ENCODE results near the gene EME1.
"Not testable (repeated sequence)": the region's sequence is repeated elsewhere in the genome, so short reads cannot be mapped to it uniquely, and the experiment has no call there.

The EME1 gene

GRCh38 chr17:50330151-50330775 is 42.8 kb upstream of the EME1 start:
- TF ChIP-seq CTCF (IDR thresholded peaks at IDR 0.05; ENCODE audit: borderline replicate concordance, insufficient read depth, low read depth, low read length): no peak
- no peak overlapping the region for H3K4me3 ChIP-seq (ENCODE audit: low read depth, low read length)

GRCh38 chr17:50331085-50331791 is 41.8 kb upstream of the EME1 start:
- no peak for TF ChIP-seq CTCF (IDR thresholded peaks at IDR 0.05; ENCODE audit: borderline replicate concordance, insufficient read depth, low read depth, low read length)
- no peak overlapping the region for H3K4me3 ChIP-seq (ENCODE audit: low read depth, low read length)

- no peak for TF ChIP-seq CTCF (IDR thresholded peaks at IDR 0.05; ENCODE audit: borderline replicate concordance, insufficient read depth, low read depth, low read length)
- H3K4me3 ChIP-seq (ENCODE audit: low read depth, low read length): no peak overlapping the region
These were observed 40.8 kb upstream of the EME1 start for GRCh38 chr17:50332196-50332595.

GRCh38 chr17:50333291-50334057 is 39.6 kb upstream of the EME1 start:
- H3K4me3 ChIP-seq (ENCODE audit: low read depth, low read length): not testable (repeated sequence)

GRCh38 chr17:50337956-50338355 is 35.1 kb upstream of the EME1 start:
- H3K4me3 ChIP-seq (ENCODE audit: low read depth, low read length): no peak overlapping the region
- TF ChIP-seq CTCF (IDR thresholded peaks at IDR 0.05; ENCODE audit: borderline replicate concordance, insufficient read depth, low read depth, low read length): no peak

GRCh38 chr17:50338645-50339044 is 34.4 kb upstream of the EME1 start:
- TF ChIP-seq CTCF (IDR thresholded peaks at IDR 0.05; ENCODE audit: borderline replicate concordance, insufficient read depth, low read depth, low read length): no peak

GRCh38 chr17:50339381-50339780 is 33.6 kb upstream of the EME1 start:
- H3K4me3 ChIP-seq (ENCODE audit: low read depth, low read length): no peak overlapping the region
- TF ChIP-seq CTCF (IDR thresholded peaks at IDR 0.05; ENCODE audit: borderline replicate concordance, insufficient read depth, low read depth, low read length): no peak

More at GRCh38 chr17:50338645-50339044, 34.4 kb upstream of the EME1 start:
- H3K4me3 ChIP-seq (ENCODE audit: low read depth, low read length): no peak overlapping the region
